Globus pallidus (tissue), 1 donor: ENCODE data around the gene MYLK4.
A peak's percentile ranks its signal among the peaks of the same experiment; 100 is the strongest.

Experiments used
- DNase-seq: peaks from one replicate; pipeline ENCODE4 v3.0.0-alpha.2; 2015; ENCODE audit warnings: low spot score

MYLK4 gene

GRCh38 chr6:2733324-2733723 is 17.4 kb downstream of the MYLK4 start:
- DNase-seq: peak; percentile 59

GRCh38 chr6:2732503-2733089 is 18.1 kb downstream of the MYLK4 start:
- no peak for DNase-seq

- DNase-seq: no peak
These were observed 19.3 kb downstream of the MYLK4 start for GRCh38 chr6:2731281-2731909.

- peak; percentile 53 for DNase-seq
These were observed 20.2 kb downstream of the MYLK4 start for GRCh38 chr6:2730353-2731107.

- no peak for DNase-seq
These were observed 20.8 kb downstream of the MYLK4 start for GRCh38 chr6:2729921-2730320.

- DNase-seq: no peak
These were observed 24.6 kb downstream of the MYLK4 start for GRCh38 chr6:2725999-2726567.

GRCh38 chr6:2725364-2725988 is 25.2 kb downstream of the MYLK4 start:
- no peak for DNase-seq

- DNase-seq: no peak
These were observed 29.5 kb downstream of the MYLK4 start for GRCh38 chr6:2721219-2721618.

- no peak for DNase-seq
These were observed 31.6 kb downstream of the MYLK4 start for GRCh38 chr6:2719093-2719455.

- no peak for DNase-seq
These were observed 32.2 kb downstream of the MYLK4 start for GRCh38 chr6:2718334-2719092.

GRCh38 chr6:2716936-2717700 is 33.6 kb downstream of the MYLK4 start:
- DNase-seq: no peak

GRCh38 chr6:2715737-2716136 is 35.0 kb downstream of the MYLK4 start:
- no peak for DNase-seq

GRCh38 chr6:2714111-2714895 is 36.4 kb downstream of the MYLK4 start:
- no peak for DNase-seq

GRCh38 chr6:2713473-2714110 is 37.1 kb downstream of the MYLK4 start:
- no peak for DNase-seq

GRCh38 chr6:2712102-2712501 is 38.6 kb downstream of the MYLK4 start:
- no peak for DNase-seq

- no peak for DNase-seq
These were observed 40.3 kb downstream of the MYLK4 start for GRCh38 chr6:2710412-2710811.

- no peak for DNase-seq
These were observed 42.3 kb downstream of the MYLK4 start for GRCh38 chr6:2708456-2708855.

- no peak for DNase-seq
These were observed 44.2 kb downstream of the MYLK4 start for GRCh38 chr6:2706558-2706957.

GRCh38 chr6:2705256-2705655 is 45.5 kb downstream of the MYLK4 start:
- DNase-seq: no peak

GRCh38 chr6:2697291-2697690 is 53.4 kb downstream of the MYLK4 start:
- DNase-seq: no peak
